ENCODE data around the gene SH3GL1. TPM values are rescaled to one million over a fixed set of nuclear protein-coding genes. Genes with fewer than 3 reads are reported as not detected.

Gene SH3GL1
- total RNA-seq, 1 donor from 2014 or later: 95.3 TPM

- Mint-ChIP-seq H3K4me1 (peaks cover 5% of the 10 kb centered on the region), H3K36me3 (ENCODE audit: low read depth) (peaks cover 2% of the 10 kb centered on the region), H3K4me3 (peak overlapping the region; percentile 66), H3K9me3 (no peaks in the 10 kb centered on the region), H3K27me3 (ENCODE audit: low read depth) (peaks cover 8% of the 10 kb centered on the region), H3K27ac (ENCODE audit: unreplicated experiment) (no peak overlapping the region)
- no peak for TF ChIP-seq CTCF (conservative IDR thresholded peaks at IDR 0.05)
- DNase-seq (ENCODE audit: low read depth, low spot score): no peak
These were observed 38.1 kb downstream of the SH3GL1 start for GRCh38 chr19:4362101-4362828.

- Mint-ChIP-seq H3K4me1 (peaks cover 5% of the 10 kb centered on the region), H3K36me3 (ENCODE audit: low read depth) (peaks cover 2% of the 10 kb centered on the region), H3K9me3 (no peaks in the 10 kb centered on the region), H3K27me3 (ENCODE audit: low read depth) (peaks cover 8% of the 10 kb centered on the region), H3K27ac (ENCODE audit: unreplicated experiment) (no peak overlapping the region), H3K4me3 (peak overlapping the region; percentile 66)
- no peak for TF ChIP-seq CTCF (conservative IDR thresholded peaks at IDR 0.05)
- DNase-seq (ENCODE audit: low read depth, low spot score): no peak
These were observed 38.9 kb downstream of the SH3GL1 start for GRCh38 chr19:4361152-4362046.

GRCh38 chr19:4360641-4361151 is 39.7 kb downstream of the SH3GL1 start:
- Mint-ChIP-seq H3K36me3 (ENCODE audit: low read depth) (peaks cover 2% of the 10 kb centered on the region), H3K4me3 (peak overlapping the region; percentile 65), H3K27ac (ENCODE audit: unreplicated experiment) (peak overlapping the region; percentile 62), H3K9me3 (no peaks in the 10 kb centered on the region), H3K27me3 (ENCODE audit: low read depth) (peaks cover 8% of the 10 kb centered on the region), H3K4me1 (peaks cover 5% of the 10 kb centered on the region)
- DNase-seq (ENCODE audit: low read depth, low spot score): no peak
- TF ChIP-seq CTCF (conservative IDR thresholded peaks at IDR 0.05): no peak

- H3K4me1 Mint-ChIP-seq: peaks cover 5% of the 10 kb centered on the region
These were observed 40.2 kb downstream of the SH3GL1 start for GRCh38 chr19:4360081-4360569.

More at GRCh38 chr19:4360081-4360569, 40.2 kb downstream of the SH3GL1 start:
- Mint-ChIP-seq H3K4me3 (peak overlapping the region; percentile 65), H3K27me3 (ENCODE audit: low read depth) (peaks cover 8% of the 10 kb centered on the region), H3K27ac (ENCODE audit: unreplicated experiment) (no peak overlapping the region), H3K9me3 (no peaks in the 10 kb centered on the region), H3K36me3 (ENCODE audit: low read depth) (peaks cover 2% of the 10 kb centered on the region)
- DNase-seq (ENCODE audit: low read depth, low spot score): no peak
- TF ChIP-seq CTCF (conservative IDR thresholded peaks at IDR 0.05): no peak
